Subcutaneous abdominal adipose tissue (tissue), 5 donors: Measurements from ENCODE around the gene ABLIM1.

Experiments
- H3K27ac ChIP-seq: one replicate; pipeline ENCODE4 v1.7.0; 2013; ENCODE audit warnings: low read depth, mild to moderate bottlenecking, inconsistent platforms, low read length, moderate library complexity
- H3K27me3 ChIP-seq, 5 donors: one replicate each; pipeline ENCODE4 v1.7.0; 2013; ENCODE audit warnings: low read length in 5 of 5, inconsistent platforms in 1 of 5; ENCODE audit not compliant: control insufficient read depth in 5 of 5, insufficient read depth in 4 of 5
- H3K36me3 ChIP-seq, 5 donors: one replicate each; pipeline ENCODE4 v1.7.0; 2013; ENCODE audit warnings: low read length in 5 of 5; ENCODE audit not compliant: control insufficient read depth in 5 of 5, insufficient read depth in 5 of 5
- H3K4me1 ChIP-seq, 5 donors: one replicate each; pipeline ENCODE4 v1.7.0; 2013; ENCODE audit warnings: low read length in 5 of 5, mild to moderate bottlenecking in 3 of 5, moderate library complexity in 1 of 5; ENCODE audit not compliant: control insufficient read depth in 5 of 5, insufficient read depth in 5 of 5
- H3K4me3 ChIP-seq, 5 donors: one replicate each; pipeline ENCODE4 v1.7.0; 2013; ENCODE audit warnings: low read length in 5 of 5, low read depth in 1 of 5
- H3K9ac ChIP-seq, 5 donors: one replicate each; pipeline ENCODE4 v1.7.0; 2013; ENCODE audit warnings: low read length in 5 of 5, mild to moderate bottlenecking in 4 of 5, moderate library complexity in 3 of 5
- H3K9me3 ChIP-seq, 5 donors: one replicate each; pipeline ENCODE4 v1.7.0; 2013; ENCODE audit warnings: low read length in 5 of 5; ENCODE audit not compliant: control insufficient read depth in 5 of 5
- donor health status: healthy.
- donor health status: healthy.
- donor health status: healthy.
- donor health status: healthy.
- donor health status: healthy.

ABLIM1 gene

GRCh38 chr10:114384181-114384580 is 273.9 kb downstream of the ABLIM1 start:
- Histone ChIP-seq H3K4me1 (peaks cover 0 to 5% (median 0%) of the 10 kb centered on the region in 5 donors), H3K36me3 (peaks cover 0 to 2% (median 0%) of the 10 kb centered on the region in 5 donors), H3K9ac (no peak overlapping the region), H3K27me3 (peaks cover 0 to 6% (median 0%) of the 10 kb centered on the region in 5 donors), H3K4me3 (no peak overlapping the region), H3K9me3 (no peaks in the 10 kb centered on the region), H3K27ac (no peak overlapping the region)
